Lower lobe of right lung (tissue), 2 donors: ENCODE results near the gene GABRR1. TPM values are rescaled to one million over a fixed set of nuclear protein-coding genes. Genes with fewer than 3 reads are reported as not detected.
A peak's percentile ranks its signal among the peaks of the same experiment; 100 is the strongest.

ENCODE experiments used
- ATAC-seq, 2 donors: fragments of 200-7000 bp; cut with Tn5 transposase; one replicate each; pipeline ENCODE4 v1.9.1; 2020 to 2022; ENCODE audit warnings: mild to moderate bottlenecking in 2 of 2, moderate library complexity in 2 of 2
- DNase-seq: peaks from one replicate; pipeline ENCODE4 v3.0.0-alpha.2; 2020
- H3K27ac ChIP-seq: fragments of 200-600 bp; one replicate; pipeline ENCODE4 v1.8.0; 2022
- H3K27me3 ChIP-seq: fragments of 200-600 bp; one replicate; pipeline ENCODE4 v1.8.0; 2022; ENCODE audit warnings: low read depth
- H3K36me3 ChIP-seq: fragments of 200-600 bp; one replicate; pipeline ENCODE4 v1.8.0; 2022; ENCODE audit warnings: mild to moderate bottlenecking
- H3K4me1 ChIP-seq: fragments of 200-600 bp; one replicate; pipeline ENCODE4 v1.8.0; 2022
- H3K4me3 ChIP-seq: fragments of 200-600 bp; one replicate; pipeline ENCODE4 v1.8.0; 2022; ENCODE audit warnings: mild to moderate bottlenecking
- H3K9me3 ChIP-seq: fragments of 200-600 bp; one replicate; pipeline ENCODE4 v1.8.0; 2022
- intact Hi-C: fragments of 100-400 bp; cut with DNase I; formaldehyde crosslinking; loops from one replicate; pipeline ENCODE4 v1.11.0; 2022
- total RNA-seq: library from RNA; stranded (reverse); fragmentation: NEBNext Ultra II Directional; extraction: Animal tissue kit (Norgen Biotek cat#: 25700); gene quantifications from one replicate; pipeline ENCODE4 v1.2.1, GENCODE V29; 2021
- TF ChIP-seq, protein P1 (sequence below): fragments of 200-600 bp; IDR thresholded peaks from one replicate; pipeline ENCODE4 v1.8.0; 2022; ENCODE audit warnings: antibody characterized with exemption, mild to moderate bottlenecking
- donor health status: DM: no; HTN: yes; CAD: no; lungs with severe emphysema.

The GABRR1 gene
- total RNA-seq, 1 donor from 2014 or later: not detected

DNA sequence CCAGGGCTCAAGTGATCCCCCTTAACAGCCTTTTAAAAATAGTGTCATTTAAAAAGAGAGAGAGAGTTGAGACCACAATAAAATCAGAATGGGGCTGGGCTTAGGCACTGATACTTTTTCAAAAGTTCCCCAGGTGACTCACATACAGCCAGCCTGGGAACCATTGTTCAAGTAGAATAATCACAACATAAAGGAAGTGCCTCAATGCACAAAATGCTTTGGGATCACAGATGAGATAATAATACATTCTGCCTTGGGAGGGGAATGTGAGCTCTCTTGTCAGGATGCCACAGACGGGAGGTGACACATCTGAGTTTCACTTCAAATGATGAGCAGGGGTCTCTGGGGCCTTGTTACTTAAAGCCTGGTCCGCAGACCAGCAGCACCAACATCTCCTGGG is 34.0 kb upstream of the GABRR1 start:
- H3K4me3 ChIP-seq: no peak overlapping the region
- no peak overlapping the region for H3K27ac ChIP-seq
- no peaks in the 10 kb centered on the region for H3K4me1 ChIP-seq
- no peaks in the 10 kb centered on the region for H3K9me3 ChIP-seq
- no peaks in the 10 kb centered on the region for H3K36me3 ChIP-seq
- TF ChIP-seq, protein P1, sequence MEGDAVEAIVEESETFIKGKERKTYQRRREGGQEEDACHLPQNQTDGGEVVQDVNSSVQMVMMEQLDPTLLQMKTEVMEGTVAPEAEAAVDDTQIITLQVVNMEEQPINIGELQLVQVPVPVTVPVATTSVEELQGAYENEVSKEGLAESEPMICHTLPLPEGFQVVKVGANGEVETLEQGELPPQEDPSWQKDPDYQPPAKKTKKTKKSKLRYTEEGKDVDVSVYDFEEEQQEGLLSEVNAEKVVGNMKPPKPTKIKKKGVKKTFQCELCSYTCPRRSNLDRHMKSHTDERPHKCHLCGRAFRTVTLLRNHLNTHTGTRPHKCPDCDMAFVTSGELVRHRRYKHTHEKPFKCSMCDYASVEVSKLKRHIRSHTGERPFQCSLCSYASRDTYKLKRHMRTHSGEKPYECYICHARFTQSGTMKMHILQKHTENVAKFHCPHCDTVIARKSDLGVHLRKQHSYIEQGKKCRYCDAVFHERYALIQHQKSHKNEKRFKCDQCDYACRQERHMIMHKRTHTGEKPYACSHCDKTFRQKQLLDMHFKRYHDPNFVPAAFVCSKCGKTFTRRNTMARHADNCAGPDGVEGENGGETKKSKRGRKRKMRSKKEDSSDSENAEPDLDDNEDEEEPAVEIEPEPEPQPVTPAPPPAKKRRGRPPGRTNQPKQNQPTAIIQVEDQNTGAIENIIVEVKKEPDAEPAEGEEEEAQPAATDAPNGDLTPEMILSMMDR: no peak
- intact Hi-C loops: no loop called here
- ATAC-seq (no peak), DNase-seq (no peak)
- no peaks in the 10 kb centered on the region for H3K27me3 ChIP-seq

DNA sequence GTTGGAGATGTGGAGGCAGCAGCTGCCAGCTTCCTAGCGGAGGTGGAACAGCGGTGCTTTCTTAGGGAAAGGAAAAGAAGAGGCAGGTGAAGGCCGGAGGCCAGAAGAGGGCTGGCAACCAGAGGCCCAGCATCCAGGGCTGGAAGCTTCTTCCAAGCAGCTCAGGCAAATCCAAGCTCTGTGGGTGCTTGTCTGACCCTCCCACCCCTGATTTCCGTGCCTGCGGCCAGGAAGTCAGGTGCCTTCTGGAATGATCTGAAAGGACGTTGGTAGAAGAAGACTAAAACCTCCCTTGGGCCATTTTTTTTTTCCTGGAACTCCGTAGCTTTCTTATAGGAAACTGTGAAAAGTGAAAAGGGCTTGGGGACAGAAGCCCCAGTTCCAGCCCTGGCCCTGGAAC is 33.1 kb upstream of the GABRR1 start:
- DNase-seq (no peak), ATAC-seq (no peak)
- TF ChIP-seq, protein P1: no peak
- intact Hi-C loops: no loop called here
- H3K4me1 ChIP-seq: no peaks in the 10 kb centered on the region
- H3K36me3 ChIP-seq: no peaks in the 10 kb centered on the region
- H3K4me3 ChIP-seq: no peak overlapping the region
- no peaks in the 10 kb centered on the region for H3K27me3 ChIP-seq
- H3K9me3 ChIP-seq: no peaks in the 10 kb centered on the region
- H3K27ac ChIP-seq: no peak overlapping the region

DNA sequence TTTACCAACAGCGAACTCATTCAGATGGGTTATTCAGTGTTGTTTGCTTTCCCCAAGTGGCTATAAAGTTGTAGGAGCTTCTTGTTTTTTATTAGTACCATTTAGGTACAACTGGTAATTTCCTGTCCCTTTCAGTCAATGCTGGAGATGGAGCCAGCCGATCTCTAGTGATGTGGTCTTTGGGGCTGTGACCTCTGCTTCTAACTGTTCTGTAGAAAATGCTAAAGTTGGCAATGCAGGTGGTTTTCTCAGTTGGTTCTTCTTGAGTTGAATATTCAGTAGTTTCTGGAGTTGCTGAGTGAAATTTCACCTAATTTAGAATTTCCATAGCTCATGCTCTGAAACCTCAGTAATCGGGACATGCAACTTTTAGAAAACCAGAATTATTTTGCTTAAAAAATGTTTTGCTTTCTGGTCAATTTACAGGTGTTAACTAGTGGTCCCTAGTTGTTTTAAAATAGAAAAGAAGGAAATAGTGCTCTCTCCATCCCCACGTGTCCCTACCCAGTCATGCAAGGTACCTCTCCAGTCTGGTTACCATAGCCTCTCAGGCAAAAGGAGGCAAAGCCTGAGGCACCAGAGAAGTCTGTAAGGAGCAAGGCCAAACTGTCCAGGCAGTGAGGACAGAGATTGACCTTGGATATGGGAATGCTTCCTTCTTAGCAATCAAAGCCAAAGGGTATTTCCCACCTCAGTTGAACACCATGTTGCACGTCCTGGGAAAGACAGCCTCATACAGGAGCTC is 27.3 kb upstream of the GABRR1 start:
- TF ChIP-seq, protein P1: no peak
- ATAC-seq (no peak), DNase-seq (no peak)
- H3K4me1 ChIP-seq: no peaks in the 10 kb centered on the region
- H3K9me3 ChIP-seq: no peaks in the 10 kb centered on the region
- no peak overlapping the region for H3K4me3 ChIP-seq
- no peaks in the 10 kb centered on the region for H3K36me3 ChIP-seq
- intact Hi-C loops: loop anchor here (10.0 kb wide), 1 partner anchor 260 kb away; no protein-coding TSS in a partner anchor
- H3K27me3 ChIP-seq: no peaks in the 10 kb centered on the region
- H3K27ac ChIP-seq: no peak overlapping the region

DNA sequence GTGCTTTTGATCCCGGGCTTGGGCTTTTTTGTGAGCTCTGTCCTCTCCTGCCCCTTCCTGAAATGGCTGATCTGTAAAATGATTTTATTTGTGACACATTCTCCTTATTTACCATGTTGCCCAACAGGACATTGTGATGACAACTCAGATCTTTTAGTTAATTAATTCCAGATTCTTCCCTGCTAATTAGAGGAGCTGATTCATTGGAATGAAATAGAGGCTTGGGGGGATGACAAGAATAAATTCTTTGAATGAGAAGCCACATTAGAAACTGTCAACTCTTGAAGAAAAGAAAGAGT is 26.1 kb upstream of the GABRR1 start:
- no peaks in the 10 kb centered on the region for H3K36me3 ChIP-seq
- TF ChIP-seq, protein P1: no peak
- intact Hi-C loops: loop anchor here (10.0 kb wide), 1 partner anchor 258 kb away; no protein-coding TSS in a partner anchor

DNA sequence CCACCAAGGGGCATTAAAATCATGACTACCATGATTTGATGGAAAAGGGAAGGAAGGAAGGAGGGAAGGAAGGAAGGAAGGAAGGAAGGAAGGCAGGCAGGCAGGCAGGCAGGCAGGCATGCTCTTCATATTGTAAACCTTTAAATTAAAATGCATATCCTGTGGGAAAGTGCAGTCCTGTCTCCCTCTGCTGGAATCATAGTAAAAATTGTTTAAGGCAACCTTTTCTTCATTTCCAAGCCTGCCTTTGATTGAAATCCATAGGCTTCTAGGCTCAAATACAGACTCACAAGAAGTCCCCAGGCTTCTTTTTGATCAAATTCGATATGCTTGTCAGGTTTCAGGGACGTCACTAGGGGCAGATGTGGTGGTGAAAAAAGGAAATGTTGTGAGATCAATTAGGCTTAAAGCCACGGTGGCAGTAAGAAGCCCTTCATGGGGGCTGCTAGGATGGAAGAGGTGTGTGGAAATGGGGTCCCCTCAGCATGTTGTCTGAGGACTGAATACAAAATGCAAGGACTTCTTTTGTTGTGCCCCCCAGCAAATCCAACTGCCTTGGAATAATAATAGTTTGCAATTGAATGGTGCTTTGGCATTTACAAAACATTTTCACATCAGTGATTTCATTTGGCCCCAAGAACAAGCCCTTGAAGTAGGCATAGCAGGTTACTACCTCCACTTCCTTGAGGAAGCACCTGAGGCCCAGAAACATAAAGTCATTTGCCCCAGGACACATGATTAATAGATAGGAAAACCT is 25.6 kb upstream of the GABRR1 start:
- no peaks in the 10 kb centered on the region for H3K27me3 ChIP-seq
- TF ChIP-seq, protein P1: peak; percentile 47
- H3K27ac ChIP-seq: no peak overlapping the region
- intact Hi-C loops: loop anchor here (10.0 kb wide), 1 partner anchor 258 kb away; no protein-coding TSS in a partner anchor
- H3K36me3 ChIP-seq: no peaks in the 10 kb centered on the region
- no peak overlapping the region for H3K4me3 ChIP-seq
- DNase-seq (no peak), ATAC-seq (no peak)
- no peaks in the 10 kb centered on the region for H3K4me1 ChIP-seq
- no peaks in the 10 kb centered on the region for H3K9me3 ChIP-seq

More for the DNA sequence above, 26.1 kb upstream of the GABRR1 start:
- DNase-seq (no peak), ATAC-seq (no peak)
- no peaks in the 10 kb centered on the region for H3K9me3 ChIP-seq
- H3K4me3 ChIP-seq: no peak overlapping the region
- no peak overlapping the region for H3K27ac ChIP-seq
- no peaks in the 10 kb centered on the region for H3K27me3 ChIP-seq
- H3K4me1 ChIP-seq: no peaks in the 10 kb centered on the region
